Left renal cortex interstitium (tissue), 4 donors: ENCODE measurements around the gene ROR1. TPM values are rescaled to one million over a fixed set of nuclear protein-coding genes. Genes with fewer than 3 reads are reported as not detected.
"Not testable (repeated sequence)": the region's sequence is repeated elsewhere in the genome, so short reads cannot be mapped to it uniquely, and the experiment has no call there.

Source experiments
- DNase-seq, 4 donors: peaks; one replicate each; pipeline ENCODE4 v3.0.0-alpha.2; 2013; ENCODE audit warnings: low read depth in 4 of 4, low spot score in 2 of 4, missing footprints in 1 of 4
- polyA plus RNA-seq, 4 donors: library from polyadenylated mRNA; unstranded; fragments of 120-200 nt; gene quantifications; one replicate each; pipeline ENCODE4 v1.2.1, GENCODE V29; 2013; ENCODE audit not compliant: insufficient read length in 4 of 4

The ROR1 gene
- polyA plus RNA-seq, 4 donors = 29.2 to 38.1 (median 33.3) TPM

GRCh38 chr1:63818567-63819325 is 44.9 kb downstream of the ROR1 start:
- DNase-seq = no peak

- DNase-seq = no peak
Observed at GRCh38 chr1:63819795-63820194, 46.0 kb downstream of the ROR1 start.

- DNase-seq = no peak
Observed at GRCh38 chr1:63821091-63822005, 47.5 kb downstream of the ROR1 start.

GRCh38 chr1:63822540-63822939 is 48.7 kb downstream of the ROR1 start:
- DNase-seq = no peak

- DNase-seq = no peak
Observed at GRCh38 chr1:63824451-63824850, 50.6 kb downstream of the ROR1 start.

GRCh38 chr1:63825111-63825510 is 51.3 kb downstream of the ROR1 start:
- no peak for DNase-seq

GRCh38 chr1:63826246-63826861 is 52.5 kb downstream of the ROR1 start:
- not testable (repeated sequence) for DNase-seq

GRCh38 chr1:63827411-63828321 is 53.8 kb downstream of the ROR1 start:
- DNase-seq = no peak

- DNase-seq = no peak
Observed at GRCh38 chr1:63828322-63829044, 54.7 kb downstream of the ROR1 start.

- DNase-seq = no peak
Observed at GRCh38 chr1:63829349-63830327, 55.8 kb downstream of the ROR1 start.

- DNase-seq = no peak
Observed at GRCh38 chr1:63831409-63831808, 57.6 kb downstream of the ROR1 start.

- DNase-seq = no peak
Observed at GRCh38 chr1:63833363-63834119, 59.7 kb downstream of the ROR1 start.

GRCh38 chr1:63835128-63835527 is 61.3 kb downstream of the ROR1 start:
- DNase-seq = no peak

GRCh38 chr1:63836374-63836773 is 62.6 kb downstream of the ROR1 start:
- no peak for DNase-seq

GRCh38 chr1:63836830-63837229 is 63.0 kb downstream of the ROR1 start:
- no peak for DNase-seq

GRCh38 chr1:63843010-63843409 is 69.2 kb downstream of the ROR1 start:
- DNase-seq = no peak

- no peak for DNase-seq
Observed at GRCh38 chr1:63843884-63844283, 70.1 kb downstream of the ROR1 start.

- DNase-seq = no peak
Observed at GRCh38 chr1:63845346-63845745, 71.5 kb downstream of the ROR1 start.
